LNCaP clone FGC (cell line): ENCODE measurements around the gene BACH2.
"Not testable (repeated sequence)": the region's sequence is repeated elsewhere in the genome, so short reads cannot be mapped to it uniquely, and the experiment has no call there.

ENCODE experiments used
- DNase-seq: peaks from one replicate; pipeline ENCODE4 v3.0.0-alpha.2; 2011; ENCODE audit warnings: low read depth
- H3K4me3 ChIP-seq: 2 replicates; pipeline ENCODE4 v1.5.1; 2011; ENCODE audit warnings: mild to moderate bottlenecking, low read depth, low read length, control low read depth
- CTCF ChIP-seq: IDR thresholded peaks from 2 replicates; pipeline ENCODE4 v1.5.1; 2012; ENCODE audit warnings: mild to moderate bottlenecking; ENCODE audit not compliant: control insufficient read depth, insufficient read depth; ENCODE audit errors: extremely low read depth

BACH2 gene

GRCh38 chr6:90072501-90072900 is 224.1 kb downstream of the BACH2 start:
- no peak for DNase-seq
- no peak for TF ChIP-seq CTCF
- H3K4me3 ChIP-seq, result no peak overlapping the region

- no peak for DNase-seq
- no peak overlapping the region for H3K4me3 ChIP-seq
- TF ChIP-seq CTCF, result no peak
Measured at GRCh38 chr6:90068703-90069523, 227.7 kb downstream of the BACH2 start.

GRCh38 chr6:90068264-90068663 is 228.4 kb downstream of the BACH2 start:
- no peak for TF ChIP-seq CTCF
- no peak for DNase-seq
- no peak overlapping the region for H3K4me3 ChIP-seq

- H3K4me3 ChIP-seq, result no peak overlapping the region
- no peak for TF ChIP-seq CTCF
- DNase-seq, result no peak
Measured at GRCh38 chr6:90066697-90067096, 229.9 kb downstream of the BACH2 start.

GRCh38 chr6:90065173-90065572 is 231.5 kb downstream of the BACH2 start:
- H3K4me3 ChIP-seq, result no peak overlapping the region
- DNase-seq, result no peak
- no peak for TF ChIP-seq CTCF

- H3K4me3 ChIP-seq, result no peak overlapping the region
- no peak for TF ChIP-seq CTCF
- DNase-seq, result no peak
Measured at GRCh38 chr6:90062667-90063066, 234.0 kb downstream of the BACH2 start.

GRCh38 chr6:90062051-90062450 is 234.6 kb downstream of the BACH2 start:
- no peak overlapping the region for H3K4me3 ChIP-seq
- DNase-seq, result no peak
- TF ChIP-seq CTCF, result no peak

- not testable (repeated sequence) for H3K4me3 ChIP-seq, DNase-seq
Measured at GRCh38 chr6:90059178-90059577, 237.5 kb downstream of the BACH2 start.

GRCh38 chr6:90055924-90056323 is 240.7 kb downstream of the BACH2 start:
- DNase-seq, H3K4me3 ChIP-seq: not testable (repeated sequence)

- not testable (repeated sequence) for H3K4me3 ChIP-seq
Measured at GRCh38 chr6:90054193-90054592, 242.4 kb downstream of the BACH2 start.

More at GRCh38 chr6:90054193-90054592, 242.4 kb downstream of the BACH2 start:
- not testable (repeated sequence) for DNase-seq
